Measurements from ENCODE around the gene TMEM52. TPM values are rescaled to one million over a fixed set of nuclear protein-coding genes. Genes with fewer than 3 reads are reported as not detected.
"Not testable (repeated sequence)": the region's sequence is repeated elsewhere in the genome, so short reads cannot be mapped to it uniquely, and the experiment has no call there.

The TMEM52 gene
- total RNA-seq, 5 donors from 2014 or later (not counting 1 experiment from before 2014, with no cell fraction given): 0.28 to 0.93 (median 0.69) TPM; not detected in 2

DNA sequence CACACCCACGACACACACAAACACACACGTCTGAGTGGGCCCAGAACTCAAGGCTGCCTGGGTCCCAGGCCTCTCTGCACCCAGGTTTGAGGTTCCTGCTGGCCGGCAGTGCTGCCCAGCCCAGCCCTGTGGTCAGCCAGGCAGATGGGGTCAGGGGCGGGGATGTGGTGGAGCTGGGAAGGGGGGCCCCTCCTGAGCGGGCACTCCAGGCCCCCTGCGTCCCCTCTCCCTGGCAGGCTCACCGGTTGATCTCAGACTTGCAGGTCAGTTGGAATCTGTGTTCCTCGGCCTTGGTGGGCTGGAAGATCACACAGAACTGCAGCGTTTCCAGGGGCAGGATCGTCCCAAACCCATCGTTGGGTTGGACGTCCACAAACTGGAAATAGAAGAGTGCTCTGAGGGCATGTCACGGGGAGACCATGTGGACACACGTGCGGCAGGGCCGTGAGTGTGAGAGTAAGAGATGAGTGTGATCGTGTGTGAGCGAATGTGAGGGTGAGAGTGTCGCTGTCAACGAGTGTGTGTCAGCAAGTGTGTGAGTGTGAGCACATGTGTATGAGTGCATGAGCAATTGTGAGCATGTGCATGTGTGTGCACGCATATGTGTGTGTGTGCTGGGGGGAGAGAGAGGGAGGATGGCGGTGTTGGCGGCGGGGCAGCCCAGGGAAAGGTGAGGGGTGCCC, 19.7 kb upstream of the TMEM52 start:
- H3K4me3 Mint-ChIP-seq: no peak overlapping the region
- peaks cover 0 to 2% (median 2%) of the 10 kb centered on the region in 3 donors for H3K4me1 Mint-ChIP-seq
- H3K9me3 Mint-ChIP-seq: peaks cover 0 to 6% (median 0%) of the 10 kb centered on the region in 3 donors
- H3K27ac ChIP-seq (ENCODE audit: low read length): no peak overlapping the region
- H3K27me3 Mint-ChIP-seq: peaks cover 0 to 4% of the 10 kb centered on the region in 2 donors
- 86% methylated on average over 23 of the region's 24 CpGs for WGBS (ENCODE audit: insufficient coverage)
- DNase-seq (no peak), ATAC-seq (replicated peaks in 1 of 4) (no peak)
- H3K9me3 ChIP-seq: no peaks in the 10 kb centered on the region
- H3K4me3 ChIP-seq (ENCODE audit: control insufficient read depth in 1 of 2, extremely low read depth in 1 of 2, low read length in 1 of 2): no peak overlapping the region
- ChIA-PET CTCF (no interaction called here), POLR2A (no interaction called here)
- peaks cover 0 to 2% of the 10 kb centered on the region in 2 experiments for H3K4me1 ChIP-seq (ENCODE audit: control insufficient read depth in 1 of 2, extremely low read depth in 1 of 2, insufficient read depth in 2 of 2, low read length in 2 of 2)
- peaks cover 0 to 34% of the 10 kb centered on the region in 2 experiments for H3K27me3 ChIP-seq (replicated peaks in 1 of 2; ENCODE audit: control insufficient read depth in 2 of 2, extremely low read depth in 1 of 2, insufficient read depth in 2 of 2, low read length in 1 of 2)
- no peaks in the 10 kb centered on the region for H3K36me3 Mint-ChIP-seq
- no peaks in the 10 kb centered on the region for H3K36me3 ChIP-seq (ENCODE audit: control insufficient read depth in 2 of 2, extremely low read depth in 1 of 2, insufficient read depth in 1 of 2, low read length in 1 of 2)
- no peak overlapping the region for H3K27ac Mint-ChIP-seq

DNA sequence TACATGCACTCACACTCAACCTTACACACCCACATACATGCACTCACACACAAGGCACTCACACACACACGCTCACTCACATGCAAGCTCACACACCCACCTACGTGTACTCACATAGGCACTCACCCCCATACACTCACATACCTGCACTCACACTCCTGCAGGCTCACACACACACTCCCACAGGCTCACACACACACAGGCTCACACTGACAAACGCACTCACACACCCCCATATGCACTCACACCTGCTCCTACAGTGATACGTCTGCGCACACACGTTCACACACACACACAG, 19.1 kb upstream of the TMEM52 start:
- Mint-ChIP-seq H3K27ac (no peak overlapping the region), H3K36me3 (no peaks in the 10 kb centered on the region), H3K4me3 (no peak overlapping the region), H3K4me1 (no peaks in the 10 kb centered on the region), H3K27me3 (peaks cover 0 to 4% of the 10 kb centered on the region in 2 donors), H3K9me3 (peaks cover 0 to 6% (median 0%) of the 10 kb centered on the region in 3 donors)
- no peaks in the 10 kb centered on the region for H3K9me3 ChIP-seq
- WGBS (ENCODE audit: insufficient coverage): 65% methylated on average over 6 of the region's 6 CpGs
- ATAC-seq (replicated peaks in 1 of 4) (no peak), DNase-seq (no peak)
- H3K36me3 ChIP-seq (ENCODE audit: control insufficient read depth in 2 of 2, extremely low read depth in 1 of 2, insufficient read depth in 1 of 2, low read length in 1 of 2): no peaks in the 10 kb centered on the region
- peaks cover 0 to 29% of the 10 kb centered on the region in 2 experiments for H3K27me3 ChIP-seq (replicated peaks in 1 of 2; ENCODE audit: control insufficient read depth in 2 of 2, extremely low read depth in 1 of 2, insufficient read depth in 2 of 2, low read length in 1 of 2)
- POLR2A ChIA-PET: no interaction called here
- no peak overlapping the region for H3K4me3 ChIP-seq (ENCODE audit: control insufficient read depth in 1 of 2, extremely low read depth in 1 of 2, low read length in 1 of 2)
- CTCF ChIA-PET: no interaction called here
- no peak overlapping the region for H3K27ac ChIP-seq (ENCODE audit: low read length)
- no peaks in the 10 kb centered on the region for H3K4me1 ChIP-seq (ENCODE audit: control insufficient read depth in 1 of 2, extremely low read depth in 1 of 2, insufficient read depth in 2 of 2, low read length in 2 of 2)

DNA sequence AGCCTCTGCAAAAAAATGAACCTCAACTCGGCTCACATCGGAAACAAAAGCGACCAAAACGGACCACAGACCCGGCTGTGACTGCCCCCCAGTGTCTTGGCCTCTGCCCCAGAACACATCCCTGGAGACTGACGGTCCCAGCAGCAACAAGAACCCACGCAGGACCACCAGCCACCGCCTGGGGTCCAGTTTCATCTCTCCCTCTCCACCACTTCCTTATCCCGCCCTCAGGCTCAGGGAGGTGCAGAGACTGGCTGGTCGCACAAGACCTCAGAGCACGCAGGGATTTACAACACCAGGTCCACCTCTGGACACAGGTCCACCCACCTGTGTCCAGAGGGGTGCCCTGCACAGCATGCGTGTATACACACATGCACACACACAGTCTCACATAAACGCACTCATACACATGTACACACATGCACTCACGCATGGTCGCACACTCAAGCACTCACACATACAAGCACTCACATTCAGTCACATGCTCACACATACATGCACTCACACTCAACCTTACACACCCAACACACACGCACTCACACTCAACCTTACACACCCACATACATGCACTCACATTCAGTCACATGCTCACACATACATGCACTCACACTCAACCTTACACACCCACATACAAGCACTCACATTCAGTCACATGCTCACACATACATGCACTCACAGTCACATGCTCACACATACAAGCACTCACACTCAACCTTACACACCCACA, 18.6 kb upstream of the TMEM52 start:
- no peak overlapping the region for H3K27ac Mint-ChIP-seq
- no peak overlapping the region for H3K4me3 ChIP-seq (ENCODE audit: control insufficient read depth in 1 of 2, extremely low read depth in 1 of 2, low read length in 1 of 2)
- WGBS (ENCODE audit: insufficient coverage): 83% methylated on average over 16 of the region's 16 CpGs

DNA sequence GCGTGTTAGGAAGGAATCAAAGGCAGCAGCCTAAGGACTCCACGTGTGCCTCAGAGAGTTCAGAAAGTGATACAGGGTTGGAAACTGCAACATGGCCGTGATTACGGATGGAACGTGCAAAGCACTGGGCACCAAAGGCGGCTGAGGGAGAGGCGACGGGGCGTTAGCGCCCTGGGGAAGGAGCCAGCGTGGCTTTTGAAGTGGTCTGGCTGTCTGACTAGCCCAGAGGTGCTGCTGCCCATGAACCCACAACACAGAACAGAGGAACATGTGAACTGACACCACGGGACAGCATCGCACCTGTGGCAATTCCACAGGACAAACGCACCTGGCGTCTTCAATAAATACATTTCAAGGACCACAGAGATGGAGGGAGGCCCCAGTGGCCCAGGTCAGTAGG, 18.0 kb upstream of the TMEM52 start:
- Histone ChIP-seq H3K4me1 (ENCODE audit: control insufficient read depth in 1 of 2, extremely low read depth in 1 of 2, insufficient read depth in 2 of 2, low read length in 2 of 2) (no peaks in the 10 kb centered on the region), H3K27me3 (replicated peaks in 1 of 2; ENCODE audit: control insufficient read depth in 2 of 2, extremely low read depth in 1 of 2, insufficient read depth in 2 of 2, low read length in 1 of 2) (peaks cover 0 to 21% of the 10 kb centered on the region in 2 experiments), H3K27ac (ENCODE audit: low read length) (no peak overlapping the region), H3K36me3 (ENCODE audit: control insufficient read depth in 2 of 2, extremely low read depth in 1 of 2, insufficient read depth in 1 of 2, low read length in 1 of 2) (no peaks in the 10 kb centered on the region), H3K4me3 (ENCODE audit: control insufficient read depth in 1 of 2, extremely low read depth in 1 of 2, low read length in 1 of 2) (no peak overlapping the region), H3K9me3 (no peaks in the 10 kb centered on the region)
- POLR2A ChIA-PET: no interaction called here
- Mint-ChIP-seq H3K36me3 (no peaks in the 10 kb centered on the region), H3K4me1 (no peaks in the 10 kb centered on the region), H3K27me3 (peaks cover 0 to 4% of the 10 kb centered on the region in 2 donors), H3K4me3 (no peak overlapping the region), H3K9me3 (peaks cover 0 to 6% (median 0%) of the 10 kb centered on the region in 3 donors), H3K27ac (no peak overlapping the region)
- WGBS (ENCODE audit: insufficient coverage): 64% methylated on average over 13 of the region's 15 CpGs
- DNase-seq (no peak), ATAC-seq (replicated peaks in 1 of 4) (no peak)
- CTCF ChIA-PET: no interaction called here

More for the DNA sequence above, 18.6 kb upstream of the TMEM52 start:
- ChIA-PET CTCF (no interaction called here), POLR2A (no interaction called here)
- Mint-ChIP-seq H3K36me3 (no peaks in the 10 kb centered on the region), H3K4me1 (no peaks in the 10 kb centered on the region), H3K4me3 (no peak overlapping the region), H3K27me3 (peaks cover 0 to 4% of the 10 kb centered on the region in 2 donors), H3K9me3 (peaks cover 0 to 6% (median 0%) of the 10 kb centered on the region in 3 donors)
- peaks cover 0 to 24% of the 10 kb centered on the region in 2 experiments for H3K27me3 ChIP-seq (replicated peaks in 1 of 2; ENCODE audit: control insufficient read depth in 2 of 2, extremely low read depth in 1 of 2, insufficient read depth in 2 of 2, low read length in 1 of 2)
- no peaks in the 10 kb centered on the region for H3K4me1 ChIP-seq (ENCODE audit: control insufficient read depth in 1 of 2, extremely low read depth in 1 of 2, insufficient read depth in 2 of 2, low read length in 2 of 2)
- ATAC-seq (replicated peaks in 1 of 4) (no peak), DNase-seq (no peak)
- no peak overlapping the region for H3K27ac ChIP-seq (ENCODE audit: low read length)
- H3K36me3 ChIP-seq (ENCODE audit: control insufficient read depth in 2 of 2, extremely low read depth in 1 of 2, insufficient read depth in 1 of 2, low read length in 1 of 2): no peaks in the 10 kb centered on the region
- H3K9me3 ChIP-seq: no peaks in the 10 kb centered on the region

DNA sequence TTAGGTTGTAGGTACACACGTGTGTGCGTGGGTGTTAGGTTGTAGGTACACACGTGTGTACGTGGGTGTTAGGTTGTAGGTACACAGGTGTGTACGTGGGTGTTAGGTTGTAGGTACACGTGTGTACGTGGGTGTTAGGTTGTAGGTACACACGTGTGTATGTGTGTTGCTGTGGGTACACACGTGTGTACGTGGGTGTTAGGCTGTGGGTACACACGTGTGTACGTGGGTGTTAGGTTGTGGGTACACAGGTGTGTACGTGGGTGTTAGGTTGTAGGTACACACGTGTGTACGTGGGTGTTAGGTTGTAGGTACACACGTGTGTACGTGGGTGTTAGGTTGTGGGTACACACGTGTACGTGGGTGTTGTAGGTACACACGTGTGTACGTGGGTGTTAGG, 15.8 kb upstream of the TMEM52 start:
- 96% methylated on average over 15 of the region's 21 CpGs for WGBS (ENCODE audit: insufficient coverage)
- H3K36me3 Mint-ChIP-seq; H3K4me3 ChIP-seq (ENCODE audit: control insufficient read depth in 1 of 2, extremely low read depth in 1 of 2, low read length in 1 of 2); H3K27ac ChIP-seq (ENCODE audit: low read length); H3K27ac Mint-ChIP-seq; H3K4me1 ChIP-seq (ENCODE audit: control insufficient read depth in 1 of 2, extremely low read depth in 1 of 2, insufficient read depth in 2 of 2, low read length in 2 of 2); H3K27me3 Mint-ChIP-seq; H3K9me3 Mint-ChIP-seq; H3K4me1 Mint-ChIP-seq; H3K4me3 Mint-ChIP-seq; H3K9me3 ChIP-seq; H3K36me3 ChIP-seq (ENCODE audit: control insufficient read depth in 2 of 2, extremely low read depth in 1 of 2, insufficient read depth in 1 of 2, low read length in 1 of 2); DNase-seq; ATAC-seq (replicated peaks in 1 of 4); POLR2A ChIA-PET; CTCF ChIA-PET: not testable (repeated sequence)
- peaks cover 0 to 13% of the 10 kb centered on the region in 2 experiments for H3K27me3 ChIP-seq (replicated peaks in 1 of 2; ENCODE audit: control insufficient read depth in 2 of 2, extremely low read depth in 1 of 2, insufficient read depth in 2 of 2, low read length in 1 of 2)

DNA sequence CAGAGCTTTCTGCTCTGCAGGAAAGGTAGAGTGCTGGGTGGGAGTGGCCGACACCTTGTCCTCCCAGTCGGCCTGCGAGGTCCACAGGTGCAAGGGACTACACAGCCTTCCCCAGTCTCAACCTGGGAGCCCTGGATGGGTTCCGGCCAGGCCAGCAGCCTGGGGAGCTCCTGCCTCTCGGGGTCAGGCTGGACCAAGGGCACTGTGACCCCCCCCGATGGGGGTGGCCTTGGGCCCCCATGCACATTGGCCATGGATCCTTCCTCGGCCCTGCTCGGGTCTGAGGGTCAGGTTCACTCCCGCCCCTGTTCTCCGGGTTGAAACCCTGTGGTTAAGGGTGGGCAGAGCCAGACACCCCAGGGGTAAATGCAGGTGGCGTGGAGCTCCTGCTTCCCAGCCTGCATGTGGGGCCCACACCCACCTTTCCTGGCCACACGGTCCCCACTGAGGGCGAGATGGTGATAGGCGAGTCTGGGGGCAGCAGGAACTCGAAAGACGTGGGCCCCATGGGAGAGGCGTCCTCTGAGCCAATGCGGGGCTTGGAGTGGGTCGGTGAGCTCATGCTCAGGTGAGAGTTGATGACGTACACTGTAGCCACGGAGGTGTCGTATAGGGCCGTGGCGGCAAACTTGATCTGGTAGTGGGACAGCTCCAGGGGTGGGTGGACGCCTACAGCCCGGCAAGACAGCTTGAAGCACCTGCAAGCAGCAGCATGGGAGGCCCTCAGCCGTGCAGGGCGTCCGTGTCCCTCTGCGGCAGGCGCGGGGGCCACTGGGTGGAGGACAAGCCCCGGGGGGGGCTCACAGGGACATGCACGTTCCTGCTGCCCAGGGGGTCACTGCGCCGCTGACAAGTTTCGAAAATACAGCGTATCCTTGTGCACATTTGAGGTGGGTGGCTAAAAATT, 10.8 kb upstream of the TMEM52 start:
- Histone ChIP-seq H3K4me1 (ENCODE audit: control insufficient read depth in 1 of 2, extremely low read depth in 1 of 2, insufficient read depth in 2 of 2, low read length in 2 of 2) (no peaks in the 10 kb centered on the region), H3K27ac (ENCODE audit: low read length) (no peak overlapping the region), H3K27me3 (replicated peaks in 1 of 2; ENCODE audit: control insufficient read depth in 2 of 2, extremely low read depth in 1 of 2, insufficient read depth in 2 of 2, low read length in 1 of 2) (peaks cover 0 to 3% of the 10 kb centered on the region in 2 experiments), H3K36me3 (ENCODE audit: control insufficient read depth in 2 of 2, extremely low read depth in 1 of 2, insufficient read depth in 1 of 2, low read length in 1 of 2) (no peaks in the 10 kb centered on the region), H3K4me3 (ENCODE audit: control insufficient read depth in 1 of 2, extremely low read depth in 1 of 2, low read length in 1 of 2) (no peak overlapping the region), H3K9me3 (no peaks in the 10 kb centered on the region)
- ChIA-PET POLR2A (no interaction called here), CTCF (no interaction called here)
- DNase-seq (no peak), ATAC-seq (replicated peaks in 1 of 4) (no peak)
- Mint-ChIP-seq H3K36me3 (no peaks in the 10 kb centered on the region), H3K27ac (no peak overlapping the region), H3K4me3 (no peak overlapping the region), H3K4me1 (no peaks in the 10 kb centered on the region), H3K27me3 (no peaks in the 10 kb centered on the region), H3K9me3 (peaks cover 0 to 6% (median 0%) of the 10 kb centered on the region in 3 donors)
- WGBS (ENCODE audit: insufficient coverage): 89% methylated on average over 26 of the region's 38 CpGs
